A673 (cell line): ENCODE measurements around the gene GRK6.

ENCODE experiments used
- CTCF ChIP-seq: fragments of 300-800, 200-600 bp; sonication (generic); conservative IDR thresholded peaks from 2 replicates; pipeline ENCODE4 v1.5.1; 2017; ENCODE audit warnings: low read depth, mild to moderate bottlenecking, antibody characterized with exemption, low read length, moderate library complexity, mixed read lengths
- EZH2 ChIP-seq: fragments of 200-600 bp; sonication (generic); IDR thresholded peaks from 2 replicates; pipeline ENCODE4 v1.6.1; 2017; ENCODE audit warnings: borderline replicate concordance, low read depth, mild to moderate bottlenecking, mixed read lengths, antibody characterized with exemption, low read length; ENCODE audit not compliant: poor library complexity, severe bottlenecking

- TF ChIP-seq CTCF (no peak), EZH2 (no peak)
These were observed 13.1 kb downstream of the GRK6 start for GRCh38 chr5:177439518-177440053.
